GM12878 (cell line): ENCODE results near the gene XRCC2. TPM values are rescaled to one million over a fixed set of nuclear protein-coding genes. Genes with fewer than 3 reads are reported as not detected.

Source experiments
- ATAC-seq: fragments of 200-7000 bp; cut with Tn5 transposase; 3 replicates; pipeline ENCODE4 v1.9.1; 2020; ENCODE audit warnings: mild to moderate bottlenecking, moderate library complexity
- BruUV-seq: library from RNA; stranded (reverse); fragments of 400-500 nt; replicated peaks from 2 replicates; lab custom pipeline; 2021; lab: Mats Ljungman, UMichigan
- CTCF ChIA-PET: fragments of 300-600 bp; sonication (Branson Sonifier 250); formaldehyde crosslinking; extraction: SDS; loops from one replicate; lab custom pipeline; 2021; ENCODE audit warnings: inconsistent platforms; lab: Yijun Ruan, JAX
- POLR2A ChIA-PET: fragments of 350-600 bp; formaldehyde crosslinking; extraction: SDS; loops from one replicate; lab custom pipeline; 2021; ENCODE audit warnings: inconsistent platforms; lab: Charles Lee
- RAD21 ChIA-PET: fragments of 300-600 bp; sonication (Branson Sonifier 250); formaldehyde crosslinking; loops from one replicate; lab custom pipeline; 2023; ENCODE audit warnings: antibody characterized with exemption; ENCODE audit not compliant: unreplicated experiment; lab: Charles Lee
- SMC1A ChIA-PET: fragments of 300-600 bp; sonication (Branson Sonifier 250); formaldehyde crosslinking; loops from one replicate; lab custom pipeline; 2023; ENCODE audit not compliant: unreplicated experiment, uncharacterized antibody; lab: Charles Lee
- DNase-seq: peaks from one replicate; pipeline ENCODE4 v3.0.0-alpha.2; 2011; ENCODE audit warnings: low read depth, low spot score
- FAIRE-seq: peaks from 3 replicates; lab custom pipeline; 2011; peaks lifted over from hg19 to GRCh38; lab: Jason Lieb, UNC
- H2AFZ ChIP-seq: 2 replicates; pipeline ENCODE4 v1.6.0; 2011; ENCODE audit warnings: low read depth, low read length, control low read depth; ENCODE audit not compliant: control insufficient read depth
- H3K27ac ChIP-seq: 2 replicates; pipeline ENCODE4 v1.5.1; 2011; ENCODE audit warnings: control low read depth; ENCODE audit not compliant: control insufficient read depth, insufficient read depth
- H3K27me3 ChIP-seq, 2 experiments: replicated peaks in 1 of 2; 2 replicates each; pipeline versions ENCODE4 v1.6.0 to v1.6.1; 2011; ENCODE audit warnings: low read length in 1 of 2; ENCODE audit not compliant: control insufficient read depth in 2 of 2, insufficient read depth in 2 of 2
- H3K36me3 ChIP-seq, 2 experiments: 2 replicates each; pipeline ENCODE4 v1.5.1; 2011; ENCODE audit warnings: low read length in 1 of 2; ENCODE audit not compliant: control insufficient read depth in 2 of 2, insufficient read depth in 2 of 2
- H3K4me1 ChIP-seq: 2 replicates; pipeline ENCODE4 v1.6.1; 2011; ENCODE audit warnings: mild to moderate bottlenecking, low read length, moderate library complexity, mixed read lengths; ENCODE audit not compliant: control insufficient read depth, insufficient read depth
- H3K4me2 ChIP-seq: 2 replicates; pipeline ENCODE4 v1.6.0; 2011; ENCODE audit warnings: control low read depth; ENCODE audit not compliant: control insufficient read depth, insufficient read depth
- H3K4me3 ChIP-seq: fragments of 200-600 bp; sonication (generic); 2 replicates; pipeline ENCODE4 v1.5.1; 2016
- H3K79me2 ChIP-seq: 2 replicates; pipeline ENCODE4 v1.6.0; 2011; ENCODE audit warnings: low read length; ENCODE audit not compliant: control insufficient read depth, insufficient read depth
- H3K9ac ChIP-seq: 2 replicates; pipeline ENCODE4 v1.8.0; 2011; ENCODE audit warnings: low read length, control low read depth, mixed read lengths; ENCODE audit not compliant: control insufficient read depth, insufficient read depth
- H3K9me3 ChIP-seq: replicated peaks from 3 replicates; pipeline ENCODE4 v1.5.1; 2011; ENCODE audit warnings: mild to moderate bottlenecking, low read length; ENCODE audit not compliant: control insufficient read depth, insufficient read depth
- H4K20me1 ChIP-seq: 2 replicates; pipeline ENCODE4 v1.6.0; 2011; ENCODE audit not compliant: control insufficient read depth, insufficient read depth
- KLF5 ChIP-seq: fragments of 450-650 bp; IDR thresholded peaks from 2 replicates; pipeline ENCODE4 v1.6.1; 2014; ENCODE audit warnings: mild to moderate bottlenecking; ENCODE audit not compliant: partially characterized antibody
- LARP7 ChIP-seq: fragments of 450-650 bp; IDR thresholded peaks from 2 replicates; pipeline ENCODE4 v1.6.1; 2017; ENCODE audit warnings: mild to moderate bottlenecking
- MYB ChIP-seq: fragments of 150-350 bp; IDR thresholded peaks from 2 replicates; pipeline ENCODE4 v1.6.1; 2014; ENCODE audit warnings: mild to moderate bottlenecking, low read depth, low read length, borderline replicate concordance
- SMAD5 ChIP-seq: IDR thresholded peaks from 2 replicates; pipeline ENCODE4 v1.6.1; 2016; ENCODE audit warnings: antibody characterized with exemption, low read depth
- SREBF2 ChIP-seq: IDR thresholded peaks from 2 replicates; pipeline ENCODE4 v1.6.1; 2012; ENCODE audit warnings: mild to moderate bottlenecking, low read length
- ZNF274 ChIP-seq: IDR thresholded peaks from one replicate; pipeline ENCODE4 v1.8.0; 2011; ENCODE audit not compliant: insufficient read length, insufficient read depth
- WGBS: methylation state at CpG from one replicate; pipeline ENCODE4 v1.1.6; 2016; ENCODE audit warnings: low lambda C conversion rate; ENCODE audit not compliant: insufficient replicate concordance, insufficient coverage; ENCODE audit errors: missing lambda C conversion rate; 5-methylcytosine and 5-hydroxymethylcytosine counted together
- in situ Hi-C: fragments of 300-500 bp; cut with MboI; formaldehyde crosslinking; loops from 9 replicates; pipeline ENCODE4 v1.14.3; 2018; ENCODE audit warnings: mixed read lengths
- intact Hi-C: fragments of 100-400 bp; cut with micrococcal nuclease; formaldehyde crosslinking; loops from one replicate; pipeline ENCODE4 v1.14.2; 2022; ENCODE audit not compliant: unreplicated experiment
- polyA plus RNA-seq, 11 experiments: library from polyadenylated mRNA; depleted of rRNA in 4 of 11; unstranded in 6 of 11; stranded (reverse) in 5 of 11; fragments of >200 nt; fragmentation: Nextera tagmentation in 4 of 11; fragmentation: Illumina TruSeq in 1 of 11; extraction: Ambion mirVana in 4 of 11; extraction: Trizol in 1 of 11; gene quantifications; 1 replicate in 1 of 11; 2 replicates in 10 of 11; pipeline versions ENCODE4 v1.2.1 to v1.2.3, GENCODE V29; 2011 to 2016; ENCODE audit warnings: inconsistent platforms in 2 of 11, missing spikeins in 2 of 11, low read depth in 1 of 11
- total RNA-seq, 4 experiments: library from RNA; depleted of rRNA in 3 of 4; stranded (reverse); fragments of >200 nt in 3 of 4; fragmentation: Illumina TruSeq in 1 of 4; extraction: Trizol in 1 of 4; gene quantifications; 2 replicates each; pipeline versions ENCODE4 v1.2.1 to v1.2.3, GENCODE V29; 2013 to 2021
- TF ChIP-seq, protein P1 (sequence below): fragments of 450-650 bp; IDR thresholded peaks from 2 replicates; pipeline ENCODE4 v1.6.1; 2017; ENCODE audit warnings: mild to moderate bottlenecking, low read depth, inconsistent platforms; ENCODE audit not compliant: poor library complexity, severe bottlenecking
- TF ChIP-seq, protein P2 (sequence below): fragments of 450-650 bp; IDR thresholded peaks from 2 replicates; pipeline ENCODE4 v1.6.1; 2016; ENCODE audit warnings: mild to moderate bottlenecking
- TF ChIP-seq, protein P3 (sequence below): IDR thresholded peaks from 2 replicates; pipeline ENCODE4 v1.6.1; 2012; ENCODE audit warnings: low read depth, low read length, improper control_type of control experiment

XRCC2 gene
- total and polyA plus RNA-seq, 10 of the 15 experiments (the other 5 are each of a cell fraction or from before 2014, with no cell fraction given): 4.8 to 21.4 (median 13.9) TPM

DNA sequence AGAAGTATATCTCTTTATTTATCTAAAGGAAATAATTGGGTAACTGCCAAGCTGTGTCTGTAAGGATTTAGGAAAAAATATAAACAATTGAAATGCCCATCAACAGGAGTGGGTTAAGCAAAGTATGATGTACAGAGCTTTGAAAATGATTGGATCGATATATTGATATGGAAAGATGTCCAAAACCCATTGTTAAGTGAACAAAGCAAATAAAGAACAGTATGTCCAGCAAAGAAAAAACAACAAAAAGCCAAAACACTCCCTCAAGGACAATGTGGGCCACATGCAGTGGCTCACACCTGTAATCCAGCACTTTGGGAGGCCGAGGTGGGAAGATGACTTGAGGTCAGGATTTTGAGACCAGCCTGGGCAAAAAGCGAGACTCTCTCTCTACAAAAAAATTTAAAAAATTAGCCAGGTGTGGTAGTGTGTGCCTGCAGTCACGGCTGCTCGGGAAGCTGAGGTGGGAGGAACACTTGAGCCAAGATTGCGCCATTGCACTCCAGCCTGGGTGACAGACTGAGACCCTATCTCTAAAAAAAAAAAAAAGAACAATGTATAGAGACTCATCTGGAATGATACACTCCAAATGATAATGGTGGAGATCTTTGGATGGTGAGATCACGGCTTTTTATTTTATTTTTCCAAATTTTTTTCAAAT is 37.9 kb downstream of the XRCC2 start:
- Histone ChIP-seq H3K36me3 (no peaks in the 10 kb centered on the region), H3K27ac (no peak overlapping the region), H3K4me3 (no peak overlapping the region), H3K9me3 (no peaks in the 10 kb centered on the region), H3K27me3 (no peaks in the 10 kb centered on the region), H3K9ac (no peak overlapping the region), H3K4me1 (no peaks in the 10 kb centered on the region), H3K4me2 (no peak overlapping the region), H2AFZ (no peak overlapping the region), H4K20me1 (no peaks in the 10 kb centered on the region), H3K79me2 (no peaks in the 10 kb centered on the region)
- 73% methylated on average over 6 of the region's 7 CpGs for WGBS
- ATAC-seq: no peak
- no peak for DNase-seq
- TF ChIP-seq MYB (no peak), SREBF2 (no peak), LARP7 (no peak)
- POLR2A ChIA-PET: interaction anchor here (0.7 kb wide), 1 partner anchor 79 kb away, joined by 3 read pairs; no protein-coding TSS in a partner anchor
- SMC1A ChIA-PET: interaction anchor here (0.7 to 0.8 kb wide), 2 partner anchors 55 to 63 kb away, joined by 3 read pairs; no protein-coding TSS in a partner anchor
- no peak for FAIRE-seq
- no TSS peak for BruUV-seq
- in situ Hi-C loops (no loop called here), intact Hi-C loops (no loop called here)
- RAD21 ChIA-PET: no interaction called here
- CTCF ChIA-PET: interaction anchor here (0.6 kb wide), 2 partner anchors 20 to 1888 kb away, joined by 3 read pairs; no protein-coding TSS in a partner anchor

DNA sequence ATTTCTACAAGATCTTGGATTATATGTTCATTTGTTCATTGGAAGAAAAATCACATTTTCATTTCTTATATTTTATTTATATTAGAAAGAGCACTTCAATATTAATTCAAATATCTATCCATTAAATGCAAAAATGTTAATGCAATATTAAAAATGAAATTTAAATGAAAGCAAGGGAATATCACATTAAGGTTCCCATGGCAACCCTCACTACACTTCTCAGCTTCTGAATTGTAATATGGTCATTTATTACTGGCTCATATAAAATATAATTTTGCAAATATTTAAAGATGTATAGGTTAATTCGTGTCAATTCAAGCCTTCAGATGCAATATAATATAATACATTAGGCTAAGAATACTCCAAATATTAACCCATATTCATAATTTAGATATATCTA is 38.8 kb downstream of the XRCC2 start:
- H3K9me3 ChIP-seq: no peaks in the 10 kb centered on the region
- in situ Hi-C loops: no loop called here
- H3K4me3 ChIP-seq: no peak overlapping the region
- no peak overlapping the region for H2AFZ ChIP-seq
- no peaks in the 10 kb centered on the region for H3K27me3 ChIP-seq
- H3K9ac ChIP-seq: no peak overlapping the region
- no peak overlapping the region for H3K4me2 ChIP-seq
- H3K36me3 ChIP-seq: no peaks in the 10 kb centered on the region
- ChIA-PET SMC1A (interaction anchor here (1.3 kb wide), 1 partner anchor 29 kb away, joined by 3 read pairs; no protein-coding TSS in a partner anchor), RAD21 (interaction anchor here (0.6 kb wide), 1 partner anchor 55 kb away, joined by 3 read pairs; no protein-coding TSS in a partner anchor), CTCF (no interaction called here), POLR2A (no interaction called here)
- WGBS: 0% methylated on average over 1 of the region's 1 CpG
- no peaks in the 10 kb centered on the region for H3K79me2 ChIP-seq
- ATAC-seq: no peak
- intact Hi-C loops: no loop called here
- BruUV-seq: no TSS peak
- no peaks in the 10 kb centered on the region for H4K20me1 ChIP-seq
- no peak for FAIRE-seq
- no peak overlapping the region for H3K27ac ChIP-seq
- no peak for DNase-seq
- H3K4me1 ChIP-seq: no peaks in the 10 kb centered on the region
- TF ChIP-seq, protein P1, sequence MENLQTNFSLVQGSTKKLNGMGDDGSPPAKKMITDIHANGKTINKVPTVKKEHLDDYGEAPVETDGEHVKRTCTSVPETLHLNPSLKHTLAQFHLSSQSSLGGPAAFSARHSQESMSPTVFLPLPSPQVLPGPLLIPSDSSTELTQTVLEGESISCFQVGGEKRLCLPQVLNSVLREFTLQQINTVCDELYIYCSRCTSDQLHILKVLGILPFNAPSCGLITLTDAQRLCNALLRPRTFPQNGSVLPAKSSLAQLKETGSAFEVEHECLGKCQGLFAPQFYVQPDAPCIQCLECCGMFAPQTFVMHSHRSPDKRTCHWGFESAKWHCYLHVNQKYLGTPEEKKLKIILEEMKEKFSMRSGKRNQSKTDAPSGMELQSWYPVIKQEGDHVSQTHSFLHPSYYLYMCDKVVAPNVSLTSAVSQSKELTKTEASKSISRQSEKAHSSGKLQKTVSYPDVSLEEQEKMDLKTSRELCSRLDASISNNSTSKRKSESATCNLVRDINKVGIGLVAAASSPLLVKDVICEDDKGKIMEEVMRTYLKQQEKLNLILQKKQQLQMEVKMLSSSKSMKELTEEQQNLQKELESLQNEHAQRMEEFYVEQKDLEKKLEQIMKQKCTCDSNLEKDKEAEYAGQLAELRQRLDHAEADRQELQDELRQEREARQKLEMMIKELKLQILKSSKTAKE: no peak
- TF ChIP-seq ZNF274 (no peak), SMAD5 (no peak), KLF5 (no peak)
- TF ChIP-seq, protein P2, sequence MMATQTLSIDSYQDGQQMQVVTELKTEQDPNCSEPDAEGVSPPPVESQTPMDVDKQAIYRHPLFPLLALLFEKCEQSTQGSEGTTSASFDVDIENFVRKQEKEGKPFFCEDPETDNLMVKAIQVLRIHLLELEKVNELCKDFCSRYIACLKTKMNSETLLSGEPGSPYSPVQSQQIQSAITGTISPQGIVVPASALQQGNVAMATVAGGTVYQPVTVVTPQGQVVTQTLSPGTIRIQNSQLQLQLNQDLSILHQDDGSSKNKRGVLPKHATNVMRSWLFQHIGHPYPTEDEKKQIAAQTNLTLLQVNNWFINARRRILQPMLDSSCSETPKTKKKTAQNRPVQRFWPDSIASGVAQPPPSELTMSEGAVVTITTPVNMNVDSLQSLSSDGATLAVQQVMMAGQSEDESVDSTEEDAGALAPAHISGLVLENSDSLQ: no peak
- TF ChIP-seq, protein P3, sequence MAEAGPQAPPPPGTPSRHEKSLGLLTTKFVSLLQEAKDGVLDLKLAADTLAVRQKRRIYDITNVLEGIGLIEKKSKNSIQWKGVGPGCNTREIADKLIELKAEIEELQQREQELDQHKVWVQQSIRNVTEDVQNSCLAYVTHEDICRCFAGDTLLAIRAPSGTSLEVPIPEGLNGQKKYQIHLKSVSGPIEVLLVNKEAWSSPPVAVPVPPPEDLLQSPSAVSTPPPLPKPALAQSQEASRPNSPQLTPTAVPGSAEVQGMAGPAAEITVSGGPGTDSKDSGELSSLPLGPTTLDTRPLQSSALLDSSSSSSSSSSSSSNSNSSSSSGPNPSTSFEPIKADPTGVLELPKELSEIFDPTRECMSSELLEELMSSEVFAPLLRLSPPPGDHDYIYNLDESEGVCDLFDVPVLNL: no peak
